ENCODE results near the gene ICAM2.

The ICAM2 gene

GRCh38 chr17:64063766-64064224 is 43.4 kb upstream of the ICAM2 start:
- TF ChIP-seq CTCF (IDR thresholded peaks at IDR 0.05; ENCODE audit: extremely low read depth, missing control alignments): peak; percentile 39
- DNase-seq (ENCODE audit: low spot score): peak; percentile 59

GRCh38 chr17:64063088-64063487 is 42.7 kb upstream of the ICAM2 start:
- DNase-seq (ENCODE audit: low spot score): no peak
- TF ChIP-seq CTCF (IDR thresholded peaks at IDR 0.05; ENCODE audit: extremely low read depth, missing control alignments): no peak

- TF ChIP-seq CTCF (IDR thresholded peaks at IDR 0.05; ENCODE audit: extremely low read depth, missing control alignments): no peak
- DNase-seq (ENCODE audit: low spot score): peak; percentile 61
Measured at GRCh38 chr17:64061178-64061898, 40.9 kb upstream of the ICAM2 start.

- DNase-seq (ENCODE audit: low spot score): no peak
- no peak for TF ChIP-seq CTCF (IDR thresholded peaks at IDR 0.05; ENCODE audit: extremely low read depth, missing control alignments)
Measured at GRCh38 chr17:64060331-64060730, 39.9 kb upstream of the ICAM2 start.

GRCh38 chr17:64059756-64060155 is 39.3 kb upstream of the ICAM2 start:
- TF ChIP-seq CTCF (IDR thresholded peaks at IDR 0.05; ENCODE audit: extremely low read depth, missing control alignments): no peak
- no peak for DNase-seq (ENCODE audit: low spot score)

- TF ChIP-seq CTCF (IDR thresholded peaks at IDR 0.05; ENCODE audit: extremely low read depth, missing control alignments): no peak
- DNase-seq (ENCODE audit: low spot score): no peak
Measured at GRCh38 chr17:64058621-64059020, 38.2 kb upstream of the ICAM2 start.

- no peak for TF ChIP-seq CTCF (IDR thresholded peaks at IDR 0.05; ENCODE audit: extremely low read depth, missing control alignments)
- DNase-seq (ENCODE audit: low spot score): no peak
Measured at GRCh38 chr17:64057701-64058263, 37.3 kb upstream of the ICAM2 start.

All from GM20000 (cell line).